Peyer's patch (tissue), 4 donors: ENCODE data around the gene SHANK1.
"Not testable (repeated sequence)": the region's sequence is repeated elsewhere in the genome, so short reads cannot be mapped to it uniquely, and the experiment has no call there.

Source experiments
- POLR2A ChIP-seq, 2 donors: fragments of 450-650 bp; IDR thresholded peaks; one replicate each; pipeline ENCODE4 v1.5.1; 2017; ENCODE audit warnings: antibody characterized with exemption in 2 of 2, mild to moderate bottlenecking in 2 of 2, moderate library complexity in 2 of 2
- TF ChIP-seq, protein P1 (sequence below), 6 experiments: fragments of 450-650 bp in 4 of 6; fragments of 200-600 bp in 2 of 6; sonication (generic) in 1 of 6; IDR thresholded peaks; one replicate each; pipeline ENCODE4 v1.5.1; 2017 to 2019; ENCODE audit warnings: antibody characterized with exemption in 6 of 6, mild to moderate bottlenecking in 3 of 6, moderate library complexity in 1 of 6

DNA sequence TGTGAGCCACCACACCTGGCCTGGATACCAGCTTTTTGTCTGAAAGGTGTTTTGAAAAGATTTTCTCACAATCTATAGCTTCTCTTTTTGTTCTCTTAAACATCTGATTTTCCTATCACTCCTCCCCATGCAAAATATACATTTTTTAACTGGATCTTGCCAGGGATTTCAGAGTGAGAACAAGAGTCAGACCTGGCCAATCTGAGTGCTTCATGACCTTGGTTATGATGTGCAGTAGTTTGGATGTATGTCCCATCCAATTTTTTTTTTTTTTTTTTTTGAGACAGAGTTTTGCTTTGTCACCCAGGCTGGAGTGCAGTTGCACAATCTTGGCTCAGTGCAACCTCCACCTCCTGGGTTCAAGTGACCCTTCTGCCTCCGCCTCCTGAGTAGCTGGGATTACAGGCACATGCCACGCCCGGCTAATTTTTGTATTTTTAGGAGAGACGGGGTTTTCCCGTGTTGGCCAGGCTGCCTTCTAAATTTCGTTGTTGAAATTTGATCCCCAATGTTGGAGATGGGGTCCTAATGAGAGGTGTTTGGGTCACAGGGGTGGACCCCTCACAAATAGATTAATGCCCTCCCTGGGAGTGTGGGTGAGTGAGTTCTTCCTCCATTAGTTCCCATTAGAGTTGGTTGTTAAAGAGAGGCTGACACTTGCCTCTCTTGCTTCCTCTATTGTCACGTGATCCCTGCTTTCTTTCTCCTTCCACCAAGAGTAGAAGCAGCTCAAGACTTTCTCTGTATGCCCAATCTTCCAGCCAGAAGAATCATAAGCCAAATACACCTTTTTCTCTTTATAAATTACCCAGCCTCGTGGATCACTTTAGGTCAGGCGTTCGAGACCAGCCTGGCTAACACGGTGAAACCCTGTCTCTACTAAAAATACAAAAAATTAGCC is 106.8 kb downstream of the SHANK1 start:
- TF ChIP-seq, protein P1, sequence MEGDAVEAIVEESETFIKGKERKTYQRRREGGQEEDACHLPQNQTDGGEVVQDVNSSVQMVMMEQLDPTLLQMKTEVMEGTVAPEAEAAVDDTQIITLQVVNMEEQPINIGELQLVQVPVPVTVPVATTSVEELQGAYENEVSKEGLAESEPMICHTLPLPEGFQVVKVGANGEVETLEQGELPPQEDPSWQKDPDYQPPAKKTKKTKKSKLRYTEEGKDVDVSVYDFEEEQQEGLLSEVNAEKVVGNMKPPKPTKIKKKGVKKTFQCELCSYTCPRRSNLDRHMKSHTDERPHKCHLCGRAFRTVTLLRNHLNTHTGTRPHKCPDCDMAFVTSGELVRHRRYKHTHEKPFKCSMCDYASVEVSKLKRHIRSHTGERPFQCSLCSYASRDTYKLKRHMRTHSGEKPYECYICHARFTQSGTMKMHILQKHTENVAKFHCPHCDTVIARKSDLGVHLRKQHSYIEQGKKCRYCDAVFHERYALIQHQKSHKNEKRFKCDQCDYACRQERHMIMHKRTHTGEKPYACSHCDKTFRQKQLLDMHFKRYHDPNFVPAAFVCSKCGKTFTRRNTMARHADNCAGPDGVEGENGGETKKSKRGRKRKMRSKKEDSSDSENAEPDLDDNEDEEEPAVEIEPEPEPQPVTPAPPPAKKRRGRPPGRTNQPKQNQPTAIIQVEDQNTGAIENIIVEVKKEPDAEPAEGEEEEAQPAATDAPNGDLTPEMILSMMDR (IDR thresholded peaks at IDR 0.05), result not testable (repeated sequence)
- TF ChIP-seq POLR2A (IDR thresholded peaks at IDR 0.05), result not testable (repeated sequence)
